Prostate gland (tissue), 2 donors: ENCODE results near the gene RHBDL1.

Experiments
- CTCF ChIP-seq, 4 experiments: fragments of 200-600 bp in 2 of 4; fragments of 450-650 bp in 2 of 4; sonication (generic) in 2 of 4; IDR thresholded peaks; 1 replicate in 3 of 4; 2 replicates in 1 of 4; pipeline ENCODE4 v1.5.1; 2016 to 2019; ENCODE audit warnings: antibody characterized with exemption in 4 of 4, mild to moderate bottlenecking in 2 of 4, moderate library complexity in 2 of 4
- POLR2A ChIP-seq: fragments of 450-650 bp; IDR thresholded peaks from one replicate; pipeline ENCODE4 v1.6.1; 2016; ENCODE audit warnings: antibody characterized with exemption, mild to moderate bottlenecking

GRCh38 chr16:684961-685696, 9.7 kb downstream of the RHBDL1 start:
- TF ChIP-seq CTCF (IDR thresholded peaks at IDR 0.05) (no peak), POLR2A (no peak)
